CD4-positive, alpha-beta T cell treated with Interferon alpha-2 for 1 hour (primary cell): Measurements from ENCODE around the gene PITPNB.

ENCODE experiments used
- DNase-seq, 2 donors: peaks; one replicate each; pipeline ENCODE4 v3.0.0-alpha.2; 2020 to 2022

Gene PITPNB

GRCh38 chr22:27878541-27878940 lies 40.5 kb downstream of the PITPNB start:
- DNase-seq: no peak

DNA sequence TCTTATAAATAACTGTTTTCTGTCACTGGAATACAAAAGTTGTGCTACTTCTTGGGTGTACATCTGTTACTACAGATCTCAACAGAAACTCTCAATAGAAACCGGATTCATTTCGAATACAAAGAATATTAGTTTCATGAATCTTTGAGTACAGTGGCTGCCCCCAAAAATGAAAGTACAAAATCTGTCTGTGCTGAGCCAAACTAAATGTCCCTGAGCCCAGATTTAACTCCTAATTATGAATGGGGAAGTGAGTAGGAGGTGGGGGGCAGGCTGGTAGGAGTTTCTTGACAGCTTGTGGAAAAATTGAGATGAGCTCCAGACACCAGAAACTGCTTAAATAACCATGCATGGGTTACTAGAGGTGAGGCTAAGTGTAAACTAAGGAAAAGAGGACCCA lies 41.6 kb downstream of the PITPNB start:
- DNase-seq: no peak

DNA sequence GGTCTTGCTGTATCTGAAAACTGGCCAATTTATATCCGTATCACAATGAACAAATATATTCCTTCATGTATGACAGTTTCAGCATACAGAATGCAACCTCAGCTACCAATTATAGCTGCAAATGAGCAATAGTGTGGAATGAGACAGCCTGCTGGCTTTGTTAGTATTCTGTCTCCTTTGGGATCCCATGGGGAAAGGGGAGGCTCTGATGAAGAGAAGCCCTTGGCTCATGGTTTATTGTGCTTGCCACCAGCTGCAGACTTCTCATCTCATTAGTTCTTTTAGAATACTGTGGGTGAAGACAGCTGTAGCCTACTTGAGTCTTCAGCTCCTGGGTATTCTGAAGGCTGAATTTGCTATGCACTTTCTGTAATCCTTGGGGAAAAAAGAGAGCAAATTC lies 42.4 kb downstream of the PITPNB start:
- no peak for DNase-seq

GRCh38 chr22:27875951-27876350 lies 43.1 kb downstream of the PITPNB start:
- DNase-seq: peak in 1 of 2 donors; percentile 35

- DNase-seq: no peak
Measured at GRCh38 chr22:27874764-27875163, 44.3 kb downstream of the PITPNB start.

- no peak for DNase-seq
Measured at GRCh38 chr22:27874185-27874584, 44.9 kb downstream of the PITPNB start.

DNA sequence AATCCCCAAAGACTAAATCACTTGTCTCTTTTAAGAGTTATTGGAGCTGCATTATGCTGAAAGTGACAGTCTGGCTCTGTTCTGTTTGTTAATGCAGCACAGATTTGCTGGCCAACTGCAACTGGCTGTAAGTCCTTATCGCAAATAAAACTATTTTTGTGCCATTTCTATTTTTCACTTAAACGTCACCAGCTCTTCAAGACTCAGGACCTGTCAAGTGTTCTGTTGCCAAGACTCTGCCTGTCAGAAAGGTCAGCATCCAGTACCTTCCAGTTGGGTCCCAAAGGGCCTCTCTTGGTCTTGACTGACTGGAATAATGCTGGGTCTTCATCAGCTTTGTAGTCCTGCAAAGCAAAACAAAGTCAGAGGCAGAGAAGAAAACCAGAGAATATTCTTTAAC lies 45.6 kb downstream of the PITPNB start:
- DNase-seq: no peak

GRCh38 chr22:27872488-27872887 lies 46.6 kb downstream of the PITPNB start:
- DNase-seq: no peak

GRCh38 chr22:27871306-27872014 lies 47.6 kb downstream of the PITPNB start:
- DNase-seq: no peak

DNA sequence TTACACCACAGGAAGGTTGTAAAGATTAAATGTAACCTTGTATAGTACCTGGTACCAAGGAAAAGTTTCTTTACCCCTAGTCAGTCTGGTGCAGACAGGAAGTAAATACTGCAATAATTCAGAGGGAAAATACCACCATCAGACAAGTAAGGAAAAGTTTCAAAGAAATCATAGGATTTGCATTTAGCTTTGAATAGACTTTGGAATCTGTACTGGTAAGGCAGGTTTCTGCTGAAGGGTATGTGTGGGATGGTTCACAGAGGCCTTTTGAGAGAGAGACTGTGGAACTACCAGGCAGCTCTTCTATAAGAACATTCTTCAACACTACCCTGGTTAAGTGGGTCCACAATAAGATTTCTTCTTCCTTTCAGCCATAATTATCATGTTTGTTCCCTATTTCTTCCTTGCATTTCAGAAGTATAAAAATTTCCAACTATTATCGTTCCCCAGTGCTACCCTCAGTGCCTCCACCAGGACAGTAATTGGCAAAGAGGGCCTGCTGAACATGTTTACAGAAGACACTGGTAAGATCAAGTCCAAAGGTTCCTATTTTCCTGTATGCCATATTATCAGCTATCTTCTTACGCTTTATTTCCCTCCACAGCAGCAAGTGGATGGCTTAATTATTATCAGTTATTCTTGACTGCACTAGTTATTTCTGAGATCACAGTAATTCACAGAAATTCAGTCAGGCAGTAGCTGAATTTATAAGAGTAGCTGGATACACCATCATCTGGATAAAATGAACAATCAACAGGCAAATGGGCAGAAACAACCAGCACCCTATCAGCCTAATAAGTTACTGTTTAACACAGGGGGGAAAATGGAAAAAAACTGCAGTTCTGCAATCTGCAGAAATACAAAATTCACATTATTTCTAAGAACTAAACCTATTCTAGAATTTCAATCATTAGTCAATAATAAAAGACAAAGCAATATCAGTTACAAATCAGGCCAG lies 48.5 kb downstream of the PITPNB start:
- no peak for DNase-seq

DNA sequence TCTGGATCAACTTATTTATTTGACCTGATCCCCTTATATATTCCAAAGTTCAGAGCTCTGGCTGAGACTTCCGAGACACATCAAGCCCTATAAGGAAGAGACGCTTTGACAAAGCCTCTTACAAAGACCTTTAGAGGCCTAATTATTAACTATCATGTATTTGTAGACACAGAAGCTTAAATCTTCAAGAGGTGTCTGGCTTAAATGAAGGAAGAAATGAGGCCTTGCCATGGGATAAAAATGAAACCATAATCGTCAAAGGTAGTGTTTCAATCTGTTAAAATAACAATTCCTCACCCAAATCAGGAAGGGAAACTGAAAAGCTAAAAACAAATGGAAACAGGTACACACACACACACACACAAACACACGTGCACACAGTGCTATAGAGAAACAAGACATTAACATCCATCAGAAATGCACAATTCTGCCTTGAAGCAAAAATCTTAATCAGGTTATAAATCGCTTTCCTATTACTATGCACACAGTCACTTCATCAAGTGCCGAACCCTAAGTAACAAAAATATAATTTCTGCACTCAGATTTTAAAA lies 50.2 kb downstream of the PITPNB start:
- no peak for DNase-seq

DNA sequence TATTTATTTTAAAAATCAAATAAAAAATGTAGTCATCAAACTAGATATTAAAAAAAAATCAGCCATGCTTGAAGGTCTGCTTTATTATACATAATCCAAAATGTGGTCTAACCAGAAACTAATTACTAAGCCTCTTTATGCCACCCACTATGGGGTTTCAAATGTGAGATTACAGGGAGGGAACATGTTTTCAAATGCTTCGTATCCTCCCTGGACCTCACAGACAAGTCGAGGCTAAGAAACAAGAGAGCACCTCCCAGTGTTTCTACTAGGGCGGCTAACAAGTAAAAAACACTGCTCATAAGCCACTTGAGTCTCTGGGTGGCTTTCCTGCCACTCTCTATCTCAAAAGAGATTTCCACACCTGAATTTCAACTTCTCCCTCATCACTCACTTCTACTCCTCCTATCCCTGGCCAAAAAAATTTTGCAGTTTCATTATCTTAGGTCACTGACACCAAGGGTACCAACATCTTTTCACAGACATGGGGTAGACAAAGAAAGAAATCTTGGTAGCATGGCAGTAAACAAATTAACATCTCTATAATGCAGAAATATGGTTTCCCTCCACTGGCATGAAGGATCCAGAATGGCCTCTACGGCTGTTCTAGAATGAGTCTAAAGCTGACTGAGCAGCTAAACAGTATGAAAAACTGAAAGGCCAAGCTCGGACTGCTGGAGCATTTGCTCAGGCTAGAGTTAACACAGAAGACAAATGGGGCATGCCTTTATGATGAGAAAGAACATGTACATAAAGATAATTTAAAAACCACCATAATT lies 50.9 kb downstream of the PITPNB start:
- DNase-seq: no peak

- DNase-seq: no peak
Measured at GRCh38 chr22:27867085-27867952, 51.7 kb downstream of the PITPNB start.

GRCh38 chr22:27866135-27867084 lies 52.6 kb downstream of the PITPNB start:
- no peak for DNase-seq

DNA sequence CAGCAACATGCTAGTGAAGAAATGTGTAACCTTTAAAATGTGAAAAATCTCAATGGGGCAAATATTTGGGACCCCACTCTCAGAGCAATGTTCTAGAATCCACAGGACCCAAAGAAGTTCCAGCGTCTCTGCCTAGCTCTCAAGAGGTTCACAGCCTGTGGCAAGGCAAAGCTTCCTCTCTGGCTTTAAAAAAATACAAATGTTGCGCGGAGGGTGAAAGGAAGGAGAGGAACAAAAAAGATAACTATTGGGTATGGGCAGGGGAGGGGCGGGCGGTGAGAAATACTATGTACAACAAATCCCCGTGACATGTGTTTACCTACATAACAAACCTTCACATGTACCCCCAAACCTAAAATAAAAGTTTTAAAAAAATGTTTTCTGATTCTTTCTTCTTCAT lies 53.6 kb downstream of the PITPNB start:
- DNase-seq: no peak

DNA sequence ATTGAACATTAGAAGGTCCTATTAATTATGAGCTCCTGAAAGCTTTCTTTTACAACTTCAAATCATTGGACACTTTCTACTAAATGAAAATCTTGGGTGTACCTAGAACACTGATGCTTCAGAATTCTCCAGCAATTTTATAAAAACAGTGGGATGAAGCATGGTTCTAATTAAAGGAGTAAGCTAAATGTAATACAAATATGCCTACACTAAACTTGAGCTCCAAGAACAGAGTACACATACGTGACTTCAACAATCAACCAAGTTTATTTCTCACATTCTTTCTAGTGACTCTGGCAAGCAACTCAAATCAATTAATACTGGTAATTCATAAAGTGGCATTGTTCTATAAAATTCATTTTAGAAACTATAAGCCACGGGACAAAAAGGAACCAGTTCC lies 55.5 kb downstream of the PITPNB start:
- no peak for DNase-seq

- DNase-seq: no peak
Measured at GRCh38 chr22:27863001-27863400, 56.1 kb downstream of the PITPNB start.

GRCh38 chr22:27859336-27859735 lies 59.7 kb downstream of the PITPNB start:
- no peak for DNase-seq

- no peak for DNase-seq
Measured at GRCh38 chr22:27858626-27859025, 60.4 kb downstream of the PITPNB start.

- no peak for DNase-seq
Measured at GRCh38 chr22:27857443-27857842, 61.6 kb downstream of the PITPNB start.

DNA sequence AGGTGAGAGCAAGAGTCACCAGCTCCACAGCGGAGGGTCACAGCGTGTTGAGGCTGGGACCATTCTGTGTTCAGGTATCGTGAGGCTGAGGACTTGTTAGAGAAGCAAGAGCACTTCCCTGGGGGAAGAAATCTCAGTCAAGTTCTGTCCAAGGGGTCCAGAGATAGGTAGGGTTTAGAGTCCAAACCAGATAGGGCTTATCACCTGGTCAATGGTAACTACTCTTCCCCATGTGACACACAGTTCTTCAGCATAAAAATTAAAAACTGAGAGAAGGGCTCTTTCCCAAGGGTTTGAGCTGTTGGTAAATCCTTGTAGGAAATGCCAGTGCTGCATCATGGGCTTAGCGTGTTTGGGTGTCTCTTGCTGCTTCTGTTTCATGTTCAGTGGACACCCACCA lies 62.7 kb downstream of the PITPNB start:
- DNase-seq: no peak
